Gastrocnemius medialis (tissue), 4 donors: ENCODE measurements around the gene NDC80. TPM values are rescaled to one million over a fixed set of nuclear protein-coding genes. Genes with fewer than 3 reads are reported as not detected.

Experiments
- ATAC-seq, 2 donors: fragments of 150-250 bp; one replicate each; pipeline ENCODE4 v1.9.1; 2016
- DNase-seq, 2 donors: peaks; one replicate each; pipeline ENCODE4 v3.0.0-alpha.2; 2019
- H3K27ac ChIP-seq, 4 donors: fragments of 200-600 bp; sonication (generic); 1 replicate in 1 of 4; 2 replicates in 3 of 4; pipeline ENCODE4 v1.5.1; 2016 to 2018; ENCODE audit warnings: mild to moderate bottlenecking in 2 of 4, moderate library complexity in 1 of 4
- H3K27me3 ChIP-seq, 3 donors: fragments of 200-600 bp; sonication (generic) in 2 of 3; 1 replicate in 1 of 3; 2 replicates in 2 of 3; pipeline versions ENCODE4 v1.5.1 to v1.6.0; 2016 to 2019; ENCODE audit warnings: mild to moderate bottlenecking in 1 of 3, moderate library complexity in 1 of 3
- H3K36me3 ChIP-seq, 2 donors: fragments of 200-600 bp; sonication (generic) in 1 of 2; one replicate each; pipeline ENCODE4 v1.5.1; 2017 to 2018
- H3K4me1 ChIP-seq, 2 donors: fragments of 200-600 bp; sonication (generic) in 1 of 2; one replicate each; pipeline ENCODE4 v1.5.1; 2016 to 2017; ENCODE audit warnings: mild to moderate bottlenecking in 2 of 2
- H3K4me3 ChIP-seq, 4 donors: fragments of 200-600 bp; sonication (generic) in 3 of 4; 1 replicate in 1 of 4; 2 replicates in 3 of 4; pipeline ENCODE4 v1.5.1; 2016 to 2019; ENCODE audit warnings: mild to moderate bottlenecking in 2 of 4
- H3K9me3 ChIP-seq, 3 donors: fragments of 200-600 bp; sonication (generic) in 2 of 3; 1 replicate in 1 of 3; 2 replicates in 2 of 3; pipeline ENCODE4 v1.5.1; 2016 to 2019
- POLR2A ChIP-seq, 2 donors: fragments of 450-650 bp; IDR thresholded peaks; one replicate each; pipeline ENCODE4 v1.6.1; 2017; ENCODE audit warnings: antibody characterized with exemption in 2 of 2, mild to moderate bottlenecking in 2 of 2, moderate library complexity in 2 of 2
- in situ Hi-C, 4 donors: fragments of 200-750 bp; cut with MboI; loops; one replicate each; pipeline versions ENCODE4 v1.15.0 to v1.8.0; 2017; ENCODE audit warnings: low sequenced_read_pairs in 4 of 4
- intact Hi-C: fragments of 100-400 bp; cut with DNase I; formaldehyde crosslinking; loops from one replicate; pipeline ENCODE4 v1.15.1; 2023; ENCODE audit warnings: low total_unique reads
- total RNA-seq, 4 donors: library from RNA; depleted of rRNA; stranded (reverse); fragments of >200 nt; gene quantifications; one replicate each; pipeline versions ENCODE4 v1.1.0 to v1.2.3, GENCODE V29; 2016
- TF ChIP-seq, protein P1 (sequence below), 5 experiments: fragments of 450-650 bp in 3 of 5; fragments of 200-600 bp in 2 of 5; sonication (generic) in 2 of 5; IDR thresholded peaks in 4 of 5; conservative IDR thresholded peaks in 1 of 5; 1 replicate in 4 of 5; 2 replicates in 1 of 5; pipeline ENCODE4 v1.5.1; 2016 to 2019; ENCODE audit warnings: antibody characterized with exemption in 5 of 5, mild to moderate bottlenecking in 3 of 5, moderate library complexity in 3 of 5

NDC80 gene
- total RNA-seq, 4 donors from 2014 or later: 0.27 TPM; not detected in 3

- peak in 1 of 2 donors; percentile 26 for ATAC-seq
- Histone ChIP-seq H3K27me3 (no peaks in the 10 kb centered on the region), H3K9me3 (no peaks in the 10 kb centered on the region), H3K4me3 (no peak overlapping the region), H3K4me1 (no peaks in the 10 kb centered on the region), H3K36me3 (no peaks in the 10 kb centered on the region), H3K27ac (peak overlapping the region in 2 of 4 donors; percentile 22 to 41)
- in situ Hi-C loops: no loop called here
- TF ChIP-seq POLR2A (IDR thresholded peaks at IDR 0.05): no peak
- TF ChIP-seq, protein P1, sequence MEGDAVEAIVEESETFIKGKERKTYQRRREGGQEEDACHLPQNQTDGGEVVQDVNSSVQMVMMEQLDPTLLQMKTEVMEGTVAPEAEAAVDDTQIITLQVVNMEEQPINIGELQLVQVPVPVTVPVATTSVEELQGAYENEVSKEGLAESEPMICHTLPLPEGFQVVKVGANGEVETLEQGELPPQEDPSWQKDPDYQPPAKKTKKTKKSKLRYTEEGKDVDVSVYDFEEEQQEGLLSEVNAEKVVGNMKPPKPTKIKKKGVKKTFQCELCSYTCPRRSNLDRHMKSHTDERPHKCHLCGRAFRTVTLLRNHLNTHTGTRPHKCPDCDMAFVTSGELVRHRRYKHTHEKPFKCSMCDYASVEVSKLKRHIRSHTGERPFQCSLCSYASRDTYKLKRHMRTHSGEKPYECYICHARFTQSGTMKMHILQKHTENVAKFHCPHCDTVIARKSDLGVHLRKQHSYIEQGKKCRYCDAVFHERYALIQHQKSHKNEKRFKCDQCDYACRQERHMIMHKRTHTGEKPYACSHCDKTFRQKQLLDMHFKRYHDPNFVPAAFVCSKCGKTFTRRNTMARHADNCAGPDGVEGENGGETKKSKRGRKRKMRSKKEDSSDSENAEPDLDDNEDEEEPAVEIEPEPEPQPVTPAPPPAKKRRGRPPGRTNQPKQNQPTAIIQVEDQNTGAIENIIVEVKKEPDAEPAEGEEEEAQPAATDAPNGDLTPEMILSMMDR (IDR thresholded peaks at IDR 0.05 in 4 of 5, conservative IDR thresholded peaks at IDR 0.05 in 1 of 5): no peak
- DNase-seq: no peak
- intact Hi-C loops: no loop called here
These were observed 17.4 kb downstream of the NDC80 start for GRCh38 chr18:2588666-2589344.

DNA sequence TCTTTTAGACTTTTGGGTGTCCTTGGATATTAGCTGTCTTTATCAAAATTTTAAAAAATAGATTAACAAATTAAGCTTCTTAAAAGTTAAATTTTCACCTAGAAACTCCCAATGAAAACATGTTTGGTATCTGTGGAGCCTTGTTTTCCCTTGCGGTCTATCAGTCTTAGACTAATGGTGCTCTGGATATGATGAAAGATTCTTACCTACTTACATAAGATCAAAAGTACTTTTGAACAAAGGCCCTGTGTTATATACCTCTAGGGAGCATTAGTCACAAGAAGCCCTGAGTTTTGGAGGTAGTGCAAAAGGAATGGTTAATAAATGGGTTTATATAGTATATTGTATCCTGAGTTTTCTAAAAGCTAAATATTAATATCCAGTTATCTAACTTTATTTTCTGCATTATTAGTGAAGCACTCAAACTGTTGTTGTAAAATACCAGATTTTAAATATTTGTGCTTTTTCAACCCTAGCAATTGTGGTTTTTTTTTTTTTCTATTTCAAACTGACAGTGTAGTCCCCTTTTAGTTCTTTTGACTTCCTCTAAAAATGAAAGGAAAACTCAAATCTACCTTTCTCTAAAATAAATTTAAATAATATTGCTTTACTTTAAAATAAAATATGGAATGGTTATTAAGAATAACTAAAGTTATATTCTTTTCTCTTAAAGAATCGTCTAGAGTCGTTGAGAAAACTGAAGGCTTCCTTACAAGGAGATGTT, 18.1 kb downstream of the NDC80 start:
- intact Hi-C loops: no loop called here
- Histone ChIP-seq H3K9me3 (no peaks in the 10 kb centered on the region), H3K27ac (peak overlapping the region in 2 of 4 donors; percentile 22 to 41), H3K4me3 (no peak overlapping the region), H3K27me3 (no peaks in the 10 kb centered on the region), H3K4me1 (no peaks in the 10 kb centered on the region), H3K36me3 (no peaks in the 10 kb centered on the region)
- in situ Hi-C loops: no loop called here
- ATAC-seq (no peak), DNase-seq (no peak)
- TF ChIP-seq, protein P1 (IDR thresholded peaks at IDR 0.05 in 4 of 5, conservative IDR thresholded peaks at IDR 0.05 in 1 of 5): no peak
- TF ChIP-seq POLR2A (IDR thresholded peaks at IDR 0.05): no peak

DNA sequence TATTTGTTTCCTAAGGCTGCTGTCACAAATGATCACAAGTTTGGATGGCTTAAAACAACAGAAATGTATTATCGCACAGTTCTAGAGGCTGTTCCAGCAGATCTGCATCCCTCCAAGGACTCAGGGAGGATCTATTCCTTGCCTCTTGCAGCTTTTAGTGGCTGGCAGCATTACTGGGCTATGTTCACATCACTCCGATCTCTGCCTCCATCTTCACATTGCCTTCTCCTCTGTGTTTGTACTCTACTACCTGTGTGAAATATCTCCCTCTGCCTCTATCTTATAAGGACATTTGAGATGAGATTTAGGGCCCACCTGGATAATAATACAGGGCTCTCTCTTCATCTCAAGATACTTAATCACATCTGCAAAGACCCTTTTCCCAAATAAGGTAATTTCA, 18.9 kb downstream of the NDC80 start:
- intact Hi-C loops (no loop called here), in situ Hi-C loops (no loop called here)
- H3K27me3 ChIP-seq: no peaks in the 10 kb centered on the region
- no peaks in the 10 kb centered on the region for H3K4me1 ChIP-seq
- no peak overlapping the region for H3K27ac ChIP-seq
- ATAC-seq (no peak), DNase-seq (no peak)
- H3K4me3 ChIP-seq: no peak overlapping the region
- H3K36me3 ChIP-seq: no peaks in the 10 kb centered on the region
- H3K9me3 ChIP-seq: no peaks in the 10 kb centered on the region
- TF ChIP-seq POLR2A (IDR thresholded peaks at IDR 0.05): no peak
- TF ChIP-seq, protein P1 (IDR thresholded peaks at IDR 0.05 in 4 of 5, conservative IDR thresholded peaks at IDR 0.05 in 1 of 5): no peak

GRCh38 chr18:2597639-2598038, 26.3 kb downstream of the NDC80 start:
- intact Hi-C loops: no loop called here
- ATAC-seq (no peak), DNase-seq (no peak)
- Histone ChIP-seq H3K27ac (no peak overlapping the region), H3K4me1 (no peaks in the 10 kb centered on the region), H3K4me3 (no peak overlapping the region), H3K27me3 (no peaks in the 10 kb centered on the region), H3K36me3 (no peaks in the 10 kb centered on the region), H3K9me3 (no peaks in the 10 kb centered on the region)
- in situ Hi-C loops: no loop called here
- TF ChIP-seq, protein P1 (IDR thresholded peaks at IDR 0.05 in 4 of 5, conservative IDR thresholded peaks at IDR 0.05 in 1 of 5): no peak
- no peak for TF ChIP-seq POLR2A (IDR thresholded peaks at IDR 0.05)
